HCT116 (cell line): ENCODE results near the gene POLR2H. TPM values are rescaled to one million over a fixed set of nuclear protein-coding genes. Genes with fewer than 3 reads are reported as not detected.

Source experiments
- ATAC-seq: fragments of 200-7000 bp; cut with Tn5 transposase; 2 replicates; pipeline ENCODE4 v1.9.1; 2020; ENCODE audit warnings: mild to moderate bottlenecking, moderate library complexity
- BruUV-seq: library from RNA; stranded (reverse); fragments of 400-500 nt; replicated peaks from 2 replicates; lab custom pipeline; 2021; lab: Mats Ljungman, UMichigan
- CTCF ChIA-PET: fragments of 300-600 bp; sonication (Branson Sonifier 250); formaldehyde crosslinking; loops from one replicate; lab custom pipeline; 2021; ENCODE audit warnings: antibody characterized with exemption; lab: Charles Lee
- POLR2A ChIA-PET: fragments of 300-600, 350-600 bp; sonication (Branson Sonifier 250); formaldehyde crosslinking; loops from one replicate; lab custom pipeline; 2021; ENCODE audit warnings: antibody characterized with exemption; lab: Charles Lee
- RAD21 ChIA-PET, 2 experiments: fragments of 300-600 bp; sonication (Branson Sonifier 250); formaldehyde crosslinking; loops; one replicate each; lab custom pipeline; 2023; ENCODE audit warnings: low total read pairs in 2 of 2; ENCODE audit not compliant: uncharacterized antibody in 2 of 2, unreplicated experiment in 2 of 2, low non-redundant PET in 1 of 2; lab: Charles Lee
- DNase-seq: peaks from one replicate; pipeline ENCODE4 v3.0.0-alpha.2; 2010; ENCODE audit warnings: low read depth, low spot score
- H2AFZ ChIP-seq: fragments of 200-600 bp; shearing (Covaris generic), sonication (generic); 2 replicates; pipeline ENCODE4 v1.6.1; 2017; ENCODE audit warnings: low read depth, mixed run types, mixed read lengths, antibody characterized with exemption, low read length; ENCODE audit not compliant: poor library complexity, severe bottlenecking
- H3K27ac ChIP-seq: 2 replicates; pipeline ENCODE4 v1.5.1; 2012; ENCODE audit warnings: low read depth, low read length
- H3K27me3 ChIP-seq: fragments of 200-600 bp; sonication (generic); 2 replicates; pipeline ENCODE4 v1.6.1; 2016; ENCODE audit warnings: mixed run types, low read length, mixed read lengths; ENCODE audit not compliant: insufficient read depth
- H3K36me3 ChIP-seq, 2 experiments: fragments of 200-500 bp in 1 of 2; fragments of 200-600 bp in 1 of 2; sonication (Bioruptor generic) in 1 of 2; sonication (generic) in 1 of 2; 2 replicates each; pipeline versions ENCODE4 v1.5.1 to v1.6.1; 2014 to 2016; ENCODE audit warnings: low read length in 2 of 2, inconsistent platforms in 1 of 2, mixed read lengths in 1 of 2, mixed run types in 1 of 2; ENCODE audit not compliant: insufficient read depth in 2 of 2, control insufficient read depth in 1 of 2
- H3K4me1 ChIP-seq, 2 experiments: fragments of 200-600 bp in 1 of 2; sonication (generic) in 1 of 2; 2 replicates each; pipeline versions ENCODE4 v1.5.1 to v1.6.1; 2012 to 2017; ENCODE audit warnings: low read length in 2 of 2, inconsistent platforms in 1 of 2, mild to moderate bottlenecking in 1 of 2, mixed read lengths in 1 of 2, mixed run types in 1 of 2, moderate library complexity in 1 of 2; ENCODE audit not compliant: insufficient read depth in 2 of 2, control insufficient read depth in 1 of 2
- H3K4me2 ChIP-seq: fragments of 200-600 bp; sonication (generic); 2 replicates; pipeline ENCODE4 v1.6.1; 2017; ENCODE audit warnings: mixed run types, low read length, mixed read lengths
- H3K4me3 ChIP-seq, 2 experiments: fragments of 200-600 bp in 1 of 2; sonication (generic) in 1 of 2; replicated peaks in 1 of 2; 2 replicates each; pipeline ENCODE4 v1.5.1; 2011 to 2016; ENCODE audit warnings: low read length in 2 of 2, control low read depth in 1 of 2, low read depth in 1 of 2, mild to moderate bottlenecking in 1 of 2, mixed read lengths in 1 of 2, mixed run types in 1 of 2
- H3K79me2 ChIP-seq: fragments of 200-600 bp; sonication (generic); 2 replicates; pipeline ENCODE4 v1.6.1; 2017; ENCODE audit warnings: mild to moderate bottlenecking, mixed run types, low read length, moderate library complexity, mixed read lengths; ENCODE audit not compliant: insufficient read depth
- H3K9ac ChIP-seq: fragments of 200-600 bp; sonication (generic); 2 replicates; pipeline ENCODE4 v1.6.1; 2016; ENCODE audit warnings: low read length, mixed read lengths
- H3K9me2 ChIP-seq: fragments of 200-600 bp; sonication (generic), shearing (Covaris generic); 2 replicates; pipeline ENCODE4 v1.6.1; 2017; ENCODE audit warnings: mixed run types, mild to moderate bottlenecking, moderate library complexity; ENCODE audit not compliant: insufficient read depth
- H3K9me3 ChIP-seq, 2 experiments: fragments of 200-500 bp in 1 of 2; fragments of 200-600 bp in 1 of 2; sonication (Bioruptor generic) in 1 of 2; sonication (generic) in 1 of 2; 2 replicates each; pipeline ENCODE4 v1.6.1; 2014 to 2017; ENCODE audit warnings: low read length in 2 of 2, mixed read lengths in 2 of 2, inconsistent platforms in 1 of 2, low read depth in 1 of 2, mild to moderate bottlenecking in 1 of 2, mixed run types in 1 of 2, moderate library complexity in 1 of 2; ENCODE audit not compliant: control insufficient read depth in 1 of 2, insufficient read depth in 1 of 2
- H4K20me1 ChIP-seq: fragments of 200-600 bp; sonication (generic), shearing (Covaris generic); 2 replicates; pipeline ENCODE4 v1.6.1; 2017; ENCODE audit warnings: mixed run types, mild to moderate bottlenecking, moderate library complexity; ENCODE audit not compliant: insufficient read depth
- CBX3 ChIP-seq: IDR thresholded peaks from 2 replicates; pipeline ENCODE4 v1.6.1; 2012; ENCODE audit warnings: low read depth
- CEBPB ChIP-seq: IDR thresholded peaks from 2 replicates; pipeline ENCODE4 v1.6.1; 2012; ENCODE audit warnings: low read depth
- EGR1 ChIP-seq: IDR thresholded peaks from 2 replicates; pipeline ENCODE4 v1.6.1; 2012; ENCODE audit warnings: low read depth
- ELF1 ChIP-seq: IDR thresholded peaks from 2 replicates; pipeline ENCODE4 v1.6.1; 2012; ENCODE audit warnings: low read depth, borderline replicate concordance
- intact Hi-C: fragments of 100-400 bp; cut with micrococcal nuclease; formaldehyde crosslinking; loops from 2 replicates; pipeline ENCODE4 v1.10.0; 2022
- total RNA-seq: library from RNA; stranded (reverse); gene quantifications from one replicate; pipeline ENCODE4 v1.2.1, GENCODE V29; 2021; ENCODE audit not compliant: unreplicated experiment
- TF ChIP-seq, protein P1 (sequence below): IDR thresholded peaks from 2 replicates; pipeline ENCODE4 v1.6.1; 2011; ENCODE audit warnings: mild to moderate bottlenecking, low read length, moderate library complexity; ENCODE audit not compliant: insufficient replicate concordance; ENCODE audit errors: extremely low read depth
- TF ChIP-seq, protein P2 (sequence below), 3 experiments: fragments of 200-600 bp in 1 of 3; sonication (generic) in 1 of 3; IDR thresholded peaks in 2 of 3; conservative IDR thresholded peaks in 1 of 3; 2 replicates each; pipeline ENCODE4 v1.5.1; 2012 to 2017; ENCODE audit warnings: low read depth in 2 of 3, low read length in 2 of 3, antibody characterized with exemption in 1 of 3, borderline replicate concordance in 1 of 3, control low read depth in 1 of 3, mild to moderate bottlenecking in 1 of 3, mixed read lengths in 1 of 3, mixed run types in 1 of 3, moderate library complexity in 1 of 3; ENCODE audit not compliant: insufficient read depth in 1 of 3

The POLR2H gene
- total RNA-seq, 1 experiment from 2014 or later = 156 TPM

DNA sequence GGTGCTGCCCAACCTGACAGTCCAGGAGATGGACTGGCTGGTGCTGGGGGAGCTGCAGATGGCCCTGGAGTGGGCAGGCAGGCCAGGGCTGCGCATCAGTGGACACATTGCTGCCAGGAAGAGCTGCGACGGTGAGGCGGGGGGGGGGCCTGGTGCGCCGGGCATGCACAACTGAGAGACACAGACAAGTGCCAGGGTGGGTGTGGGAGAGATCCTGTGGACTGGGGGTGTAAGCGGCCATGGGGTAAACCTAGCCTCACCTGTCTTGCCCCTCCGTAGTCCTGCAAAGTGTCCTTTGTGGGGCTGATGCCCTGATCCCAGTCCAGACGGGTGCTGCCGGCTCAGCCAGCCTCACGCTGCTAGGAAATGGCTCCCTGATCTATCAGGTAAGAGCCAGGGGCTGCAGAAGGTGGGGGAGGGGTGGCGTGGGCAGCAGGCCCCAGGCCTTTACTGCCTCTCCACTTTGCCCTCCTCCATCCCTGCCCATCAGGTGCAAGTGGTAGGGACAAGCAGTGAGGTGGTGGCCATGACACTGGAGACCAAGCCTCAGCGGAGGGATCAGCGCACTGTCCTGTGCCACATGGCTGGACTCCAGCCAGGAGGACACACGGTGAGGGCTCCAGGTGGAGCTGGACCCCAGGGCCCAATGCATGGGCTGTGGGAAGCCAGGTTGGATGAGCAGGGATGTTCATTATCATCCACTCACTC lies 21.7 kb downstream of the POLR2H start:
- POLR2A ChIA-PET = no interaction called here
- no peaks in the 10 kb centered on the region for H4K20me1 ChIP-seq
- RAD21 ChIA-PET = interaction anchor here in 1 of 2 experiments (0.6 kb wide), 1 partner anchor 19 kb away, joined by 3 read pairs; no protein-coding TSS in a partner anchor
- no peaks in the 10 kb centered on the region for H3K9me2 ChIP-seq
- no TSS peak for BruUV-seq
- no peaks in the 10 kb centered on the region for H3K36me3 ChIP-seq
- no peak for DNase-seq
- H3K4me2 ChIP-seq = no peak overlapping the region
- H3K4me3 ChIP-seq = no peak overlapping the region
- no peak overlapping the region for H3K27ac ChIP-seq
- H3K9ac ChIP-seq = no peak overlapping the region
- CTCF ChIA-PET = no interaction called here
- TF ChIP-seq EGR1 (no peak), CEBPB (no peak), ELF1 (no peak), CBX3 (no peak)
- TF ChIP-seq, protein P1, sequence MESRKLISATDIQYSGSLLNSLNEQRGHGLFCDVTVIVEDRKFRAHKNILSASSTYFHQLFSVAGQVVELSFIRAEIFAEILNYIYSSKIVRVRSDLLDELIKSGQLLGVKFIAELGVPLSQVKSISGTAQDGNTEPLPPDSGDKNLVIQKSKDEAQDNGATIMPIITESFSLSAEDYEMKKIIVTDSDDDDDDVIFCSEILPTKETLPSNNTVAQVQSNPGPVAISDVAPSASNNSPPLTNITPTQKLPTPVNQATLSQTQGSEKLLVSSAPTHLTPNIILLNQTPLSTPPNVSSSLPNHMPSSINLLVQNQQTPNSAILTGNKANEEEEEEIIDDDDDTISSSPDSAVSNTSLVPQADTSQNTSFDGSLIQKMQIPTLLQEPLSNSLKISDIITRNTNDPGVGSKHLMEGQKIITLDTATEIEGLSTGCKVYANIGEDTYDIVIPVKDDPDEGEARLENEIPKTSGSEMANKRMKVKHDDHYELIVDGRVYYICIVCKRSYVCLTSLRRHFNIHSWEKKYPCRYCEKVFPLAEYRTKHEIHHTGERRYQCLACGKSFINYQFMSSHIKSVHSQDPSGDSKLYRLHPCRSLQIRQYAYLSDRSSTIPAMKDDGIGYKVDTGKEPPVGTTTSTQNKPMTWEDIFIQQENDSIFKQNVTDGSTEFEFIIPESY = no peak
- TF ChIP-seq, protein P2, sequence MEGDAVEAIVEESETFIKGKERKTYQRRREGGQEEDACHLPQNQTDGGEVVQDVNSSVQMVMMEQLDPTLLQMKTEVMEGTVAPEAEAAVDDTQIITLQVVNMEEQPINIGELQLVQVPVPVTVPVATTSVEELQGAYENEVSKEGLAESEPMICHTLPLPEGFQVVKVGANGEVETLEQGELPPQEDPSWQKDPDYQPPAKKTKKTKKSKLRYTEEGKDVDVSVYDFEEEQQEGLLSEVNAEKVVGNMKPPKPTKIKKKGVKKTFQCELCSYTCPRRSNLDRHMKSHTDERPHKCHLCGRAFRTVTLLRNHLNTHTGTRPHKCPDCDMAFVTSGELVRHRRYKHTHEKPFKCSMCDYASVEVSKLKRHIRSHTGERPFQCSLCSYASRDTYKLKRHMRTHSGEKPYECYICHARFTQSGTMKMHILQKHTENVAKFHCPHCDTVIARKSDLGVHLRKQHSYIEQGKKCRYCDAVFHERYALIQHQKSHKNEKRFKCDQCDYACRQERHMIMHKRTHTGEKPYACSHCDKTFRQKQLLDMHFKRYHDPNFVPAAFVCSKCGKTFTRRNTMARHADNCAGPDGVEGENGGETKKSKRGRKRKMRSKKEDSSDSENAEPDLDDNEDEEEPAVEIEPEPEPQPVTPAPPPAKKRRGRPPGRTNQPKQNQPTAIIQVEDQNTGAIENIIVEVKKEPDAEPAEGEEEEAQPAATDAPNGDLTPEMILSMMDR (IDR thresholded peaks at IDR 0.05 in 2 of 3, conservative IDR thresholded peaks at IDR 0.05 in 1 of 3; ENCODE audit: borderline replicate concordance in 1 of 3, insufficient read depth in 1 of 3, low read depth in 2 of 3, low read length in 2 of 3) = no peak
- TF ChIP-seq, all 23 proteins: peak for 0
- no peaks in the 10 kb centered on the region for H3K27me3 ChIP-seq
- H3K4me1 ChIP-seq = peaks cover 4 to 13% of the 10 kb centered on the region in 2 experiments; a peak in 2 of 4 replicates
- no peaks in the 10 kb centered on the region for H3K79me2 ChIP-seq
- intact Hi-C loops = no loop called here
- no peak overlapping the region for H2AFZ ChIP-seq
- ATAC-seq = no peak
- H3K9me3 ChIP-seq = no peaks in the 10 kb centered on the region
